RCC 7860 (cell line): ENCODE results near the gene RFFL.
A peak's percentile ranks its signal among the peaks of the same experiment; 100 is the strongest.
"Not testable (repeated sequence)": the region's sequence is repeated elsewhere in the genome, so short reads cannot be mapped to it uniquely, and the experiment has no call there.

Source experiments
- DNase-seq: peaks from one replicate; pipeline ENCODE4 v3.0.0-alpha.2; 2015; ENCODE audit warnings: low spot score
- FAIRE-seq: peaks from 2 replicates; lab custom pipeline; 2012; peaks lifted over from hg19 to GRCh38; lab: Jason Lieb, UNC

Gene RFFL

DNA sequence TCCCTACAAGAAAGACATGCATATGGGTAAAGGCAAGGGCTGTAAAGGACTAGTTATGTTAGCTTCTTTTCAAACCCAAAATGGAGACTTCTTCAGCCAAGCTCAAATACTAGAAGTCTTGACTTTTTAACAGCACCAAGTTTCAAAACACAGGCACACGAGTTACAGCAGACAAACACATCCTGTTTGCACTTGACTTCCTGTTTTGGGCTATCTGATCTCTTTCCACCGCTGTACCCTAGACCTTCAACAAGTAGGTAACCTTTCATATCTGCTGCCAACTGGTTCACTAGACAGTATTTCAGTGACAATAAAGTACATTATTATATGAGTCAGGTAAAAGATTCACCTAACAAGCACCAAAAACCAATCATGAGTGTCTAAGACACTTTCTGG is 12.3 kb downstream of the RFFL start:
- no peak for DNase-seq
- peak; percentile 39 for FAIRE-seq

DNA sequence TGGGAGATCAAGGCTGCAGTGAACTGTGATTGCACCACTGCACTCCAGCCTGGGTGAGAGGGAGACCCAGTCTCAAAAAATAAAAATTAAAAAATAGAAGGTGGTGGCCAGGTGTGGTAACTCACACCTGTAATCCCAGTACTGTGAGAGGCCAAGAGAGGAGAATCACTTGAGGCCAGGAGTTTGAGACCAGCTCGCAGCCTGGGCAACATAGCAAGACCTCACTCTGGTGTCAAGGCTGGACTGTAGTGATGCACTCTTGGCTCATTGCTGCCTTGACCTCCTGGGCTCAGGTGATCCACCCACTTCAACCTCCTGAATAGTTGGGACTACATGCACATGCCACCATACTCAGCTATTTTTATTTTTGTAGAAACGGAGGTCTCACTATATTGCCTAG is 13.3 kb downstream of the RFFL start:
- FAIRE-seq, result no peak
- DNase-seq, result no peak

GRCh38 chr17:35048685-35049379 is 14.7 kb downstream of the RFFL start:
- DNase-seq (no peak), FAIRE-seq (no peak)

DNA sequence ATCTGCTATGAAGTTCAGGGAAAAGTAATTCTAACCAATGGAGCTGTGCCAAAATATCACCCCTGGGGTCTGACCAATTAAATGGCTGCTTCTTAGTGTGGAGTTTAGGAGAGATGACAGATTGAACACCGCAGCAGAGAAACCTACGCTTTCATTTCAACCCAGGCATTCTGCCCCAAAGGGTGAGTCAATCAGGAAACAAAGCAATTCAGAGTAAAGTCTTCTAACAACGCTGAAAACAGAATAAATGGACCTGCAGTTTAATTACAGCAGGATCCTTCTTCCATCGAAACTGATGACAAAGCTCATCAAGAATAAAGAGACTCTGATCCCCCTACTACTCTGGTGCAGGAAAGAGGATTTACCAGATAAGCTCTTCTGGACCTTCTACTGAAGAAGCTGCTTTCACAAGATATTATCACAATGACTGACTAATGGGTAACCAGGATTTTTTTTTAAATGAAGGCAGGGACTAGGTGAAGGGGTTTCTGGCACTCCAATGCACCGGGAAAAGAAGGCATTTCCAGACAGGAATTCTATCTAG is 16.7 kb downstream of the RFFL start:
- FAIRE-seq (no peak), DNase-seq (no peak)

DNA sequence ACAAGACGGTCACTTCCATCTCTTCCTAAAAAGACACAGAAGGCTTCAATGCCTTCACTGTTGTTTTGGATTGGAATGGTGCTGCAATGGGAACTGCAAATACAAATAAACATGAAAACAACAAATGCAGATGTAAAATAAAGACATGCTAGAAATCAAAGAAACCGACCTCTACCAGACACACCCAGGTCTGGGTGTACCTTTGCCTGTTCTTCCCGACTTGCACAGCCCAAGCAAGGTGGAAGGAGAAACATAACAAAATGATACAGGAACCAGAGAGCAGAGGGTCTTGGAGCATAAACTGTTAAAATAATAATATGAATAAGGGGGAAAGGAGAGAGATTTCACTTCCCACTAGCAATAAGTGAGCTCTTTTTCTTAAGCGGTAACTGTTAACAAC is 17.3 kb downstream of the RFFL start:
- FAIRE-seq (no peak), DNase-seq (no peak)

- not testable (repeated sequence) for DNase-seq, FAIRE-seq
These were observed 18.0 kb downstream of the RFFL start for GRCh38 chr17:35045458-35045979.

DNA sequence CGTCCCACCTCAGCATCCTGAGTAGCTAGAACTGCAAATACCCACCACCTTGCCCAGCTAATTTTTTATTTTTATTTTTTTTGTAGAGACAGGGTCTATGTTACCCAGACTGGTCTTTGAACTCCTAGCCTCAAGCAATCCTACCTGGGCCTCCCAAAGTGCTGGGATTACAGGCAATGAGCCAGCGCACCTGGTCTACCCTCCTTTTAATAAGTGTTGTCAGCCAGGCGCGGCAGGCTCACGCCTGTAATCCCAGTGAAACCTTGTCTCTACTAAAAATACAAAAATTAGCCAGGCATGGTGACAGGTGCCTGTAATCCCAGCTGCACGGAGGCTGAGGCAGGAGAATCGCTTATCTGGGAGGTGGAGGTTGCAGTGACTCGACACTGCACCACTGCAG is 19.3 kb downstream of the RFFL start:
- FAIRE-seq (no peak), DNase-seq (no peak)

DNA sequence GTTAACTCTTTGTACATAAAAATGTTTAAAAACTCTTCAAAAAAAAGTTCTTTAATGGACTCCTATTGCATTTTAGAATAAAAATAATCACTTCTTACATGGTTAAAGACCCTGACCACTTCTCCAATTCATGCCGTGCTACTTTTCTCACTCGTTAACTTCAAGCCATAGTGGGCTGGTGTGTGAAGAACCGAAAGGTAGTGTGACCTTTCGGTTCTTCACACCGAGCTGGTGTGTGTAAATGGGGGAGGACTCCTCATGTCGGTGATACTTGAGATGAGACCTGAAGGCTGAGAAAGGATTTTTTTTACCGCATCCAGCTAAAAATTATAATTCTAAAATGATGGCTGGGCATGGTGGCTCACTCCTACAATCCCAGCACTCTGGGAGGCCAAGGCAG is 22.1 kb downstream of the RFFL start:
- DNase-seq (no peak), FAIRE-seq (no peak)

- DNase-seq (no peak), FAIRE-seq (no peak)
These were observed 25.1 kb downstream of the RFFL start for GRCh38 chr17:35038453-35038852.

GRCh38 chr17:35030780-35031179 is 32.7 kb downstream of the RFFL start:
- no peak for FAIRE-seq
- DNase-seq, result no peak

GRCh38 chr17:35028531-35029262 is 34.8 kb downstream of the RFFL start:
- no peak for DNase-seq
- FAIRE-seq, result no peak

- not testable (repeated sequence) for DNase-seq, FAIRE-seq
These were observed 35.4 kb downstream of the RFFL start for GRCh38 chr17:35028097-35028496.

GRCh38 chr17:35025541-35025940 is 38.0 kb downstream of the RFFL start:
- no peak for DNase-seq
- FAIRE-seq, result no peak

GRCh38 chr17:35023538-35023937 is 40.0 kb downstream of the RFFL start:
- FAIRE-seq (no peak), DNase-seq (no peak)

DNA sequence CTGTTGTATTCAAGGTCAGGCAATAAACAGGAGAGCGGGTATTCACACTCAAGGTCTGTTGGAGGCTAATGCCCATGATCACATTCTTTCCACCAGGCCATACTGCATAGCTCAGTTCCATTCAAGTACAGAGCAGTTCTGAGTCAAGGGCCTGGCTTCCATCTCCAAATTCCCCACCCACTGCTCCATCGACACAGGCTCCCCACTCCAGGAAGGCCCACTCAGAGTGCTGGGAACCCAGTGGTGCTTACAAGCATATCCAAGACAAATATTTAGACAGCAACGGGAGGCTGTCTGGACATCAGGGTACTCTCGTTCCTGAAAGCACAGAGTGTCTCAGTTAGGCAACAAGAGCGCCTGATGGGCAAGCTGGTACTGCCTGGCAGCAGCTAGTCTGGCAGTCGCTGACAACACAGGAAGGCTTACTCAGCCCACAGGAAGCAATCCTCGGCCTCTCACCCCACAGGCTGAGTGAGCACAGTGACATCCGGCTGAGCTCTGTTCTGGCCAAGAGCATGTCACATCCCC is 40.9 kb downstream of the RFFL start:
- DNase-seq (peak; percentile 74), FAIRE-seq (peak; percentile 31)

GRCh38 chr17:35021520-35022380 is 41.8 kb downstream of the RFFL start:
- FAIRE-seq, result no peak
- no peak for DNase-seq

- DNase-seq, result no peak
- FAIRE-seq, result no peak
These were observed 43.9 kb downstream of the RFFL start for GRCh38 chr17:35019386-35020179.

GRCh38 chr17:35018814-35019213 is 44.7 kb downstream of the RFFL start:
- DNase-seq (no peak), FAIRE-seq (no peak)

DNA sequence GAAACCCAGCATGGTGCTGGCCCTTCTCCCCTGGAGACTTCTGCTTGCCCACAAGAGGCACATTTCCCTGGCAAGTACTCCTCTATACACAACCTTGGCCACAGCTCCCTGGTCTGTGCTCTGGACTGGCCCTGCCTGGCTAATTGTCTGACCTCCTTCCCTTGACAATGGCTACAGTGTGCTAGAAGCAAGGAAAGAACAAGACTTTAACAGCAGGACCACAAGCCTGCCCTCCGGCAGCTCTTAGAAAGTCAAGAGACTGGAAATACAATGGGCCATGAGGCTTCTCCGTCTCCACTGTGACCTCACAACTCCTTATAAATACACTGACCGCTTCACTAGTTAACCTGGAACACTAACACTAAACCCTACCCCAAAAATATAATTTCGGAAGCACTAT is 46.5 kb downstream of the RFFL start:
- FAIRE-seq (no peak), DNase-seq (no peak)

DNA sequence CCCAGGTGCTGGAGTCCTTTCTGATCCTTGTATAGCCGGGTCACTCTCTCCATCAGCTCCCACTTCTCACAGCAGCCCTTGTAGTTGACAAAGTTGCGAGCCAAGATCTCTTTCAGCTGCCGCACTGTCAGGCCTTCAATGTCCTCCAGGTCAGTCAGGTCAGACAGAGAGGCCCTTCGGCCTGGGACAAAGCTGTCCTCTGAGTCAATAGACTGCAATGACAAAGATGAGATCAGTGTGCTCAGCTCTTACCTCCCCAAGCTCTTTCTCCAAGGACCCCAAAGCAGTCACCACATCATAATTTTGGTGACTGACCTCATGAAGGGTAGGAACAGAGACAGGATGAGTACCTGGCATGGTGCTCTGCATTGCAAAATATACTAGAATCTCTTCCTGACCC is 47.1 kb downstream of the RFFL start:
- DNase-seq, result no peak
- FAIRE-seq, result no peak
